GM12872 (cell line): ENCODE data around the gene TJP3.

Source experiments
- TF ChIP-seq, protein P1 (sequence below): IDR thresholded peaks from 3 replicates; pipeline ENCODE4 v1.5.1; 2011; ENCODE audit warnings: low read depth, mild to moderate bottlenecking, low read length, moderate library complexity; ENCODE audit not compliant: insufficient read depth

Gene TJP3, protein sequence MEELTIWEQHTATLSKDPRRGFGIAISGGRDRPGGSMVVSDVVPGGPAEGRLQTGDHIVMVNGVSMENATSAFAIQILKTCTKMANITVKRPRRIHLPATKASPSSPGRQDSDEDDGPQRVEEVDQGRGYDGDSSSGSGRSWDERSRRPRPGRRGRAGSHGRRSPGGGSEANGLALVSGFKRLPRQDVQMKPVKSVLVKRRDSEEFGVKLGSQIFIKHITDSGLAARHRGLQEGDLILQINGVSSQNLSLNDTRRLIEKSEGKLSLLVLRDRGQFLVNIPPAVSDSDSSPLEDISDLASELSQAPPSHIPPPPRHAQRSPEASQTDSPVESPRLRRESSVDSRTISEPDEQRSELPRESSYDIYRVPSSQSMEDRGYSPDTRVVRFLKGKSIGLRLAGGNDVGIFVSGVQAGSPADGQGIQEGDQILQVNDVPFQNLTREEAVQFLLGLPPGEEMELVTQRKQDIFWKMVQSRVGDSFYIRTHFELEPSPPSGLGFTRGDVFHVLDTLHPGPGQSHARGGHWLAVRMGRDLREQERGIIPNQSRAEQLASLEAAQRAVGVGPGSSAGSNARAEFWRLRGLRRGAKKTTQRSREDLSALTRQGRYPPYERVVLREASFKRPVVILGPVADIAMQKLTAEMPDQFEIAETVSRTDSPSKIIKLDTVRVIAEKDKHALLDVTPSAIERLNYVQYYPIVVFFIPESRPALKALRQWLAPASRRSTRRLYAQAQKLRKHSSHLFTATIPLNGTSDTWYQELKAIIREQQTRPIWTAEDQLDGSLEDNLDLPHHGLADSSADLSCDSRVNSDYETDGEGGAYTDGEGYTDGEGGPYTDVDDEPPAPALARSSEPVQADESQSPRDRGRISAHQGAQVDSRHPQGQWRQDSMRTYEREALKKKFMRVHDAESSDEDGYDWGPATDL

DNA sequence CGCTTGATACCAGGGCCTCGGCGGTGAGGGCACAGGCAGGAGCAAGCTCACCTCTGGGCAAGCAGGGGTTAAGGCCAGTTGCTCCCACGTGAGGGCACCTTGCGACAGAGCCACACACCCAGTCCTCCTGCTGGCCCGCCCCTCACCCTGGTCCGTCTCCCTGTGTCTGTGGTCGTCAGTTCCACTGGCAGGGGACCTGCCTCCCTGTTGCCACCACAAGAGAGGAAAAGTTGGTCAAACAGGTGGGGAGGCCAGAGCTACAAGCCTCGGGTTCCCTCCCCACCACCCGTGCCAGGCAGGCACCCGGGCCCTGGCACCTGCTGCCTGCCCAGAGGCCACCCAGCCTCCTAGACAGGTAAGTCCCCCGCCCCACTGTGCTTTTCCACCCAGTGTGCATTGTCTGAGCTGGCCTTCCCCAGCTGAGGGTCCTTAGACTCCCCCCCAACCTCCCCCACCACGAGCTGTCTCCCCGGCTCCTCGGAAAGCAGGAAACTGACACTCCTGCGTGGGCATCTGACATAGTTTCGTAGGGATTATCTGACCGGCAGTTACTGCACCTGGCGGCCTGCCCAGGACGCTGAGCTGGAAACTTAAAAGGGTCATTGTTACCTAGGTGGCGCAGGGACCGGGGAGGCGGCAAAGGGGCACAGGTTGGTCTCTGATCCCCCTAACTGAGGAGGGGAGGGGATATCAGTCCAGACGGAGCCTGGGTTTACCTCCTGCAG lies at the start of gene TJP3:
Gene TJP3 (plus strand): TSS at position 178 of the 725 bp plus-strand sequence. CDS start 20,049 bp downstream, outside the sequence.
- TF ChIP-seq, protein P1, sequence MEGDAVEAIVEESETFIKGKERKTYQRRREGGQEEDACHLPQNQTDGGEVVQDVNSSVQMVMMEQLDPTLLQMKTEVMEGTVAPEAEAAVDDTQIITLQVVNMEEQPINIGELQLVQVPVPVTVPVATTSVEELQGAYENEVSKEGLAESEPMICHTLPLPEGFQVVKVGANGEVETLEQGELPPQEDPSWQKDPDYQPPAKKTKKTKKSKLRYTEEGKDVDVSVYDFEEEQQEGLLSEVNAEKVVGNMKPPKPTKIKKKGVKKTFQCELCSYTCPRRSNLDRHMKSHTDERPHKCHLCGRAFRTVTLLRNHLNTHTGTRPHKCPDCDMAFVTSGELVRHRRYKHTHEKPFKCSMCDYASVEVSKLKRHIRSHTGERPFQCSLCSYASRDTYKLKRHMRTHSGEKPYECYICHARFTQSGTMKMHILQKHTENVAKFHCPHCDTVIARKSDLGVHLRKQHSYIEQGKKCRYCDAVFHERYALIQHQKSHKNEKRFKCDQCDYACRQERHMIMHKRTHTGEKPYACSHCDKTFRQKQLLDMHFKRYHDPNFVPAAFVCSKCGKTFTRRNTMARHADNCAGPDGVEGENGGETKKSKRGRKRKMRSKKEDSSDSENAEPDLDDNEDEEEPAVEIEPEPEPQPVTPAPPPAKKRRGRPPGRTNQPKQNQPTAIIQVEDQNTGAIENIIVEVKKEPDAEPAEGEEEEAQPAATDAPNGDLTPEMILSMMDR, result no peak

DNA sequence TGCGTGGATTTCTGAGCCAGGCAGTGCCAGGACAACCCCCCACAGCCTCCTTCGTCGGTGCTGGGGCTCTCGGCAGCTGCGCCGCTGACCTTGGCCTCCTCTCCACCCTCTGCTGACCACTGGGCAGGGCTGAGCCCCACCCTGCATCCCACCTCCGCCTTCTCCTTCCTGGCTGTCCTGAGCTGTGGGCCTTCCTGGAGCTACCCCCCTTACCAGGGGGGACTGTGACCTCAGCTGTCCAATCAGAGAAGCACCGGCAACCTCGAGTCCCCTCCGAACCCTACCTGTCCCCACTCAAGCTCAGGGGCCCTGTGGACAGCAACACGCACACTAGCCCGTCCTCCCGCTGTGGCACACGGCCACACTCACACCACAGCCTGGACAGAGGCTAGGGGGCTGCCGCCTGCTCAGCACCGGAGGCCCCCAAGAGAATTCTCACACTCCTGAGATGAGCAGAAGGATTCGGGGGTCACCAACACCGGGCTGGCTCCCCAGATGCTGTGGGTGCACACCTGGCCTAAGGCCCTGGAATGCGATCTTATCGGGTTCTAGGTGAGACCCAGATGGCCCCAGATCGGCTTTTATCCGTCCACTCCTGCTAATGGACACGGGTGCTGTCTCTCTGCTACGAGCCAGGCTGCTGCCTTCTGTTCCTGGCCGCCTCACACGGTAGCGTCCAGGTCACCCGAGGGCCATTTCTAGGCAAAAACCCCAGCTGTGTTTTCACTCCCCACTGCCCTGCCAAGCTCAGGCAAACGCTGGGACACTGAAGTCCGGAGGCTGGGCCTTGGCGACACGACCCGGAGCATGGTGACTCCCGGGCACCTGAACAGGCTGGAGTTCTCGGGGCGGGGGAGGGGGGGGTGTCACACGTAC lies 49.1 kb upstream of the TJP3 start:
- TF ChIP-seq, protein P1, result no peak

DNA sequence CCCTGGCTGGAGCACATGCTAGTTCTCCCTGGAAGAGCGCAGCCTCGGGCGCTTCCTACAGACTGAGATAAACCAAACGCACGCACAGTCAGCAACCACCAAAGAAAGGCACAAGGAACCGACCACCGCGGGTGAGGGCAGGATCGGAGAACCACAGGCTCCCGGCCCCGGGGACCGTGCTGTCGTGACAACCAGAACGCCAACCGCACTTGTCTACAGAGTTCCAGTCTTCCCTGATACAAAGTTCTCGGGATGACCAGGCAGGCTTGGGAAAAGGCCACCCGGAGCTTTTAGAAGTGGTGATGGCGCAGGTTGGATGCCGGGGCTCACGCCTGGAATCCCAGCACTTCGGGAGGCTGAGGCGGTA lies 48.5 kb upstream of the TJP3 start:
- TF ChIP-seq, protein P1, result no peak

DNA sequence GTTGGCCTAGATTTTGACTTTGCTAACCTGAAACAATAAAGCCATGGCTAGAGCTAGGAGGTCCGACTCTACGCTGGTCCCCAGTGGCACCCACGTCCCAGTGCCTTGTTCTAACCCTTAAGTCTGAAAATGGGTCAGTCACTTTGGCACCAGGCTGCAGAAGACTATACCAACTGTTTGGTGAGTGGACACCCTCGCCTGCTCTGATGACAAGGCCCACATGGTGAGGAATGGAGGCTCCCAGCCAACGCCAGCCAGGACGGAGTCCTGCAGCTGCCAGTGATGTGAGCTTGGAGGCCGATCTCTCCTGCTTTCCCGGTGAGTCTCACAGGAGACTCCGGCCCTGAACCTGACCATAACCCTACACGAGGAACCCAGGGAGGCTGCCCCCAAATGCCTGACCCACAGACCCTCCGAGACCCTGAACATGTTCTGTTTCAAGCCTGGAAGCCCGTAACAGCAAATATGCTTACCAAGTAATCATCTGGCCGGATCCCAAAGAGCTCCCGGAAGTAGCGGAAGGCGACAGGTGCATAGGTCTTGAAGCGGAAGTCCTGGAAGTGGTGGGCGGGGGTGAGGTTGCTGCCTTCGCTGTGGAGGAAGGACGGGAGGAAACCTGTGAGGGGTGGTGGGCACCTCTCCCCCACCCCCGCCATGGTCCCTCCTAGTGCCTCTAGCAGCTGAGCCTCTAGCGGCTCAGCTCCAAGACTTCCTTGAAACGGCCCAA lies 47.5 kb upstream of the TJP3 start:
- TF ChIP-seq, protein P1, result no peak

DNA sequence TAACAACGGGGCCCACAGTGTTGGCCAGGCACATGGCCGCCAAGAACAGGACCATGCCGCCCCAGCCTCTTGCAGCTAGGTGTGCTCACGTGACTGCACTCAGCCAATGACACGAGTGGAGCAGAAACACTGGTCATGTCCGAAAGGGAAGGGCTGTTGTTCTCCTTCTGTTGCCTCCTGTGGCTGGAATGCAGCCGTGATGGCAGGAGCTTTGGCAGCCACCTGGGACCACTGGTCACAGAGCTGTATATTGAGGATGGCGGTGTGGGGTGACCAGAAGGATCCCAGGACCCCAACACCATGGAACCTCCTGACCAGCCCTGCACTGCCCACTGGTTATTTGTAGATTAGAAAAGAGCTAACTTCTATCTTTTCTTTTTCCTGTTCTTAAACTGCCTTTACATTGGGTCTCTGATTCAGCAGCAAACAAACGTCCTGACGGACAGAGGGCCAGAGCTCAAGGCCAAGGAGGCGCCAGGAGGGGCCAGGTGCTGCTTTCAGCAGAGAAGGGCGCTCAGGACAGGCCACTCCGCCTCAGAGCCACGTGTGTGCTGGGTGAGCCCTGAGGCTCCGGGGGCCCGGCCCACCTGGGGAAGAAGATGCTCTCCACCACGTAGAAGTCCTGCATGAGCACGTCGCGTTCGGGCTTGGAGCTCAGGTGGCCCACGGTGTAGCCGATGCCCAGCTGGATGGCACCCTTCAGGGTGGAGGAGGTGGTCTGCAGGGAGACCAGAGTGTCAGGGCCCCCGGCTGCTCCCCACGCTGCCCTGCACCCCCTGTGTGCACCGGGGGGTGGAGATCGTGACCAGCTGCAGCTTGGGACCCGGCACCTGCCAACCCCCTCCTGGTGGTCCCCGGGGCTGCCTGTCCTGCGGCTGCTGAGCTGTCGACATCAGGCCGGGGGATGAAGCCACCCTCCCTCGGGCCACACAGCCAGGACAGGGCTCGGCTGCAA lies 46.6 kb upstream of the TJP3 start:
- TF ChIP-seq, protein P1, result no peak
